Keratinocyte (primary cell): ENCODE measurements around the gene RAB32. TPM values are rescaled to one million over a fixed set of nuclear protein-coding genes. Genes with fewer than 3 reads are reported as not detected.

Experiments used
- DNase-seq: peaks from one replicate; pipeline ENCODE4 v3.0.0-alpha.2; 2011; ENCODE audit warnings: low read depth, missing footprints, low spot score
- FAIRE-seq: peaks from 2 replicates; lab custom pipeline; 2011; peaks lifted over from hg19 to GRCh38; lab: Jason Lieb, UNC
- H2AFZ ChIP-seq: 2 replicates; pipeline ENCODE4 v1.6.0; 2012; ENCODE audit warnings: low read length, control low read depth, inconsistent platforms; ENCODE audit not compliant: control insufficient read depth
- H3K27ac ChIP-seq: 2 replicates; pipeline ENCODE4 v1.5.1; 2011; ENCODE audit warnings: low read length; ENCODE audit not compliant: control insufficient read depth, insufficient read depth
- H3K27me3 ChIP-seq: 3 replicates; pipeline ENCODE4 v1.6.0; 2011; ENCODE audit warnings: low read length; ENCODE audit not compliant: control insufficient read depth, insufficient read depth; ENCODE audit errors: extremely low read depth
- H3K36me3 ChIP-seq, 2 experiments: 2 replicates in 1 of 2; 3 replicates in 1 of 2; pipeline ENCODE4 v1.5.1; 2011; ENCODE audit warnings: low read length in 2 of 2, mild to moderate bottlenecking in 1 of 2; ENCODE audit not compliant: control insufficient read depth in 2 of 2, insufficient read depth in 2 of 2; ENCODE audit errors: extremely low read depth in 1 of 2
- H3K4me1 ChIP-seq: 3 replicates; pipeline ENCODE4 v1.5.1; 2011; ENCODE audit warnings: low read length; ENCODE audit not compliant: control insufficient read depth, insufficient read depth; ENCODE audit errors: extremely low read depth
- H3K4me2 ChIP-seq: 3 replicates; pipeline ENCODE4 v1.6.0; 2011; ENCODE audit warnings: low read depth, low read length; ENCODE audit not compliant: control insufficient read depth, insufficient read depth; ENCODE audit errors: extremely low read depth
- H3K4me3 ChIP-seq, 3 experiments: fragments of 200-600 bp in 1 of 3; sonication (generic) in 1 of 3; 2 replicates in 2 of 3; 3 replicates in 1 of 3; pipeline ENCODE4 v1.5.1; 2011 to 2016; ENCODE audit warnings: low read length in 3 of 3, mild to moderate bottlenecking in 3 of 3, control low read depth in 2 of 3, inconsistent platforms in 1 of 3, low read depth in 1 of 3, mixed read lengths in 1 of 3, mixed run types in 1 of 3, moderate library complexity in 1 of 3; ENCODE audit not compliant: control insufficient read depth in 2 of 3, insufficient read depth in 2 of 3; ENCODE audit errors: extremely low read depth in 1 of 3
- H3K79me2 ChIP-seq: 2 replicates; pipeline ENCODE4 v1.6.0; 2012; ENCODE audit warnings: low read length; ENCODE audit not compliant: control insufficient read depth, insufficient read depth
- H3K9ac ChIP-seq: 3 replicates; pipeline ENCODE4 v1.6.0; 2011; ENCODE audit warnings: low read length; ENCODE audit not compliant: control insufficient read depth, insufficient read depth; ENCODE audit errors: extremely low read depth
- H3K9me1 ChIP-seq: 3 replicates; pipeline ENCODE4 v1.6.0; 2011; ENCODE audit warnings: low read length; ENCODE audit not compliant: control insufficient read depth, insufficient read depth; ENCODE audit errors: extremely low read depth
- H3K9me3 ChIP-seq: 2 replicates; pipeline ENCODE4 v1.5.1; 2012; ENCODE audit warnings: low read depth, low read length; ENCODE audit not compliant: control insufficient read depth
- H4K20me1 ChIP-seq: 3 replicates; pipeline ENCODE4 v1.6.0; 2011; ENCODE audit warnings: low read length; ENCODE audit not compliant: control insufficient read depth, insufficient read depth; ENCODE audit errors: extremely low read depth
- EZH2 ChIP-seq: IDR thresholded peaks from one replicate; pipeline ENCODE4 v1.6.1; 2012; ENCODE audit warnings: inconsistent platforms, mild to moderate bottlenecking, low read length, moderate library complexity
- dilution Hi-C: fragments of 300-500 bp; cut with MboI; formaldehyde crosslinking; loops from one replicate; pipeline ENCODE4 v1.7.0; 2020; ENCODE audit warnings: low sequenced_read_pairs; ENCODE audit not compliant: extremely low pct_ligation_motif_present
- polyA plus RNA-seq, 5 experiments: library from polyadenylated mRNA; depleted of rRNA in 3 of 5; stranded (reverse) in 3 of 5; stranded (forward) in 1 of 5; unstranded in 1 of 5; fragments of >200 nt; gene quantifications; 1 replicate in 1 of 5; 2 replicates in 3 of 5; 3 replicates in 1 of 5; pipeline versions ENCODE4 v1.2.1 to v1.2.3, GENCODE V29; 2011 to 2012; ENCODE audit warnings: missing spikeins in 2 of 5, low read depth in 1 of 5, low replicate concordance in 1 of 5
- TF ChIP-seq, protein P1 (sequence below), 3 experiments: IDR thresholded peaks in 1 of 3; conservative IDR thresholded peaks in 1 of 3; optimal IDR thresholded peaks in 1 of 3; 2 replicates in 2 of 3; 3 replicates in 1 of 3; pipeline versions ENCODE3 to v1.5.1; 2011; ENCODE audit warnings: low read length in 3 of 3, mild to moderate bottlenecking in 3 of 3, moderate library complexity in 2 of 3, control low read depth in 1 of 3, inconsistent platforms in 1 of 3; ENCODE audit not compliant: insufficient read depth in 2 of 3; ENCODE audit errors: extremely low read depth in 1 of 3

The RAB32 gene
- polyA plus RNA-seq, 1 donor (not counting 4 experiments of a cell fraction or from before 2014, with no cell fraction given) = 73.0 TPM

- TF ChIP-seq EZH2 = no peak
- TF ChIP-seq, protein P1, sequence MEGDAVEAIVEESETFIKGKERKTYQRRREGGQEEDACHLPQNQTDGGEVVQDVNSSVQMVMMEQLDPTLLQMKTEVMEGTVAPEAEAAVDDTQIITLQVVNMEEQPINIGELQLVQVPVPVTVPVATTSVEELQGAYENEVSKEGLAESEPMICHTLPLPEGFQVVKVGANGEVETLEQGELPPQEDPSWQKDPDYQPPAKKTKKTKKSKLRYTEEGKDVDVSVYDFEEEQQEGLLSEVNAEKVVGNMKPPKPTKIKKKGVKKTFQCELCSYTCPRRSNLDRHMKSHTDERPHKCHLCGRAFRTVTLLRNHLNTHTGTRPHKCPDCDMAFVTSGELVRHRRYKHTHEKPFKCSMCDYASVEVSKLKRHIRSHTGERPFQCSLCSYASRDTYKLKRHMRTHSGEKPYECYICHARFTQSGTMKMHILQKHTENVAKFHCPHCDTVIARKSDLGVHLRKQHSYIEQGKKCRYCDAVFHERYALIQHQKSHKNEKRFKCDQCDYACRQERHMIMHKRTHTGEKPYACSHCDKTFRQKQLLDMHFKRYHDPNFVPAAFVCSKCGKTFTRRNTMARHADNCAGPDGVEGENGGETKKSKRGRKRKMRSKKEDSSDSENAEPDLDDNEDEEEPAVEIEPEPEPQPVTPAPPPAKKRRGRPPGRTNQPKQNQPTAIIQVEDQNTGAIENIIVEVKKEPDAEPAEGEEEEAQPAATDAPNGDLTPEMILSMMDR (optimal IDR thresholded peaks at IDR 0.05 in 1 of 3, IDR thresholded peaks at IDR 0.05 in 1 of 3, conservative IDR thresholded peaks at IDR 0.05 in 1 of 3; ENCODE audit: extremely low read depth in 1 of 3, insufficient read depth in 2 of 3, low read length in 3 of 3) = no peak
Measured at GRCh38 chr6:146503096-146503495, 40.5 kb upstream of the RAB32 start.

DNA sequence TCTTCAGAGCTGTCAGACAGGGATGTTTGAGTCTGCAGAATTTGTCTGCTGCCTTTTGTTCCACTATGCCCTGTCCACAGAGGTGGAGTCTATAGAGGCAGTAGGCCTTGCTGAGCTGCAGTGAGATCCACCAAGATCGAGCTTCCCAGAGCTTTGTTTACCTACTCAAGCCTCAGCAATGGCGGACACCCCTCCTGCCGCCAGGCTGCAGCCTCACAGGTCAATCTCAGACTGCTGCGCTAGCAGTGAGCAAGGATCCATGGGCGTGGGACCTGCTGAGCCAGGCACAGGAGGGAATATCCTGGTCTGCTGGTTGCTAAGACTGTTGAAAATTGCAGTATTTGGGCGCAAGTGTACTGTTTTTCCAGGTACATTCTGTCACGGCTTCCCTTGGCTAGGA lies 28.4 kb upstream of the RAB32 start:
- no peaks in the 10 kb centered on the region for H3K27me3 ChIP-seq
- H3K9me3 ChIP-seq = no peaks in the 10 kb centered on the region
- dilution Hi-C loops = no loop called here
- no peaks in the 10 kb centered on the region for H3K36me3 ChIP-seq
- DNase-seq = no peak
- no peaks in the 10 kb centered on the region for H4K20me1 ChIP-seq
- H3K9ac ChIP-seq = no peak overlapping the region
- TF ChIP-seq EZH2 = no peak
- TF ChIP-seq, protein P1 (optimal IDR thresholded peaks at IDR 0.05 in 1 of 3, IDR thresholded peaks at IDR 0.05 in 1 of 3, conservative IDR thresholded peaks at IDR 0.05 in 1 of 3; ENCODE audit: extremely low read depth in 1 of 3, insufficient read depth in 2 of 3, low read length in 3 of 3) = no peak
- no peak overlapping the region for H3K4me3 ChIP-seq
- no peak for FAIRE-seq
- no peak overlapping the region for H3K27ac ChIP-seq
- no peaks in the 10 kb centered on the region for H3K9me1 ChIP-seq
- H3K4me1 ChIP-seq = no peaks in the 10 kb centered on the region
- no peak overlapping the region for H3K4me2 ChIP-seq
- no peak overlapping the region for H2AFZ ChIP-seq
- H3K79me2 ChIP-seq = no peaks in the 10 kb centered on the region

More at GRCh38 chr6:146503096-146503495, 40.5 kb upstream of the RAB32 start:
- H3K9me3 ChIP-seq = no peaks in the 10 kb centered on the region
- no peaks in the 10 kb centered on the region for H4K20me1 ChIP-seq
- H3K9me1 ChIP-seq = no peaks in the 10 kb centered on the region
- no peaks in the 10 kb centered on the region for H3K79me2 ChIP-seq
- no peak overlapping the region for H3K9ac ChIP-seq
- H3K4me2 ChIP-seq = no peak overlapping the region
- H3K27me3 ChIP-seq = no peaks in the 10 kb centered on the region
- dilution Hi-C loops = no loop called here
- no peak overlapping the region for H3K4me3 ChIP-seq
- H3K36me3 ChIP-seq = no peaks in the 10 kb centered on the region
- DNase-seq (no peak), FAIRE-seq (no peak)
- H2AFZ ChIP-seq = no peak overlapping the region
- no peaks in the 10 kb centered on the region for H3K4me1 ChIP-seq
- no peak overlapping the region for H3K27ac ChIP-seq
